Activated CD4-positive, alpha-beta T cell treated with anti-CD3 and anti-CD28 coated beads, Interleukin-2, amount 10 ng/mL, durations not matched to agents 7 days and 5 days (primary cell): ENCODE results near the gene IFITM1. TPM values are rescaled to one million over a fixed set of nuclear protein-coding genes. Genes with fewer than 3 reads are reported as not detected.
A peak's percentile ranks its signal among the peaks of the same experiment; 100 is the strongest.

Experiments used
- CTCF ChIA-PET: fragments of 350-600 bp; sonication (Branson Sonifier 250); formaldehyde crosslinking; loops from one replicate; lab custom pipeline; 2021; ENCODE audit warnings: antibody characterized with exemption; lab: Charles Lee
- POLR2A ChIA-PET: fragments of 350-600 bp; sonication (Branson Sonifier 250); formaldehyde crosslinking; loops from one replicate; lab custom pipeline; 2021; ENCODE audit warnings: antibody characterized with exemption; lab: Charles Lee
- DNase-seq: peaks from one replicate; pipeline ENCODE4 v3.0.0-alpha.2; 2020
- H3K27ac Mint-ChIP-seq: one replicate; pipeline ENCODE4 v1.8.0; 2021; ENCODE audit warnings: mild to moderate bottlenecking, moderate library complexity, mixed read lengths
- H3K27me3 Mint-ChIP-seq: one replicate; pipeline ENCODE4 v1.8.0; 2021; ENCODE audit warnings: mixed read lengths
- H3K36me3 Mint-ChIP-seq: one replicate; pipeline ENCODE4 v1.8.0; 2021; ENCODE audit warnings: low read depth, mixed read lengths
- H3K4me1 Mint-ChIP-seq: one replicate; pipeline ENCODE4 v1.8.0; 2021; ENCODE audit warnings: mixed read lengths
- H3K4me3 Mint-ChIP-seq: one replicate; pipeline ENCODE4 v1.8.0; 2021; ENCODE audit warnings: mild to moderate bottlenecking, moderate library complexity, mixed read lengths
- H3K9me3 Mint-ChIP-seq: one replicate; pipeline ENCODE4 v1.8.0; 2021; ENCODE audit warnings: mixed read lengths
- total RNA-seq, 2 experiments: library from RNA; stranded (reverse); gene quantifications; one replicate each; pipeline ENCODE4 v1.2.3, GENCODE V29; 2021

IFITM1 gene
- total RNA-seq, 2 experiments from 2014 or later: 1,306 to 1,465 TPM

DNA sequence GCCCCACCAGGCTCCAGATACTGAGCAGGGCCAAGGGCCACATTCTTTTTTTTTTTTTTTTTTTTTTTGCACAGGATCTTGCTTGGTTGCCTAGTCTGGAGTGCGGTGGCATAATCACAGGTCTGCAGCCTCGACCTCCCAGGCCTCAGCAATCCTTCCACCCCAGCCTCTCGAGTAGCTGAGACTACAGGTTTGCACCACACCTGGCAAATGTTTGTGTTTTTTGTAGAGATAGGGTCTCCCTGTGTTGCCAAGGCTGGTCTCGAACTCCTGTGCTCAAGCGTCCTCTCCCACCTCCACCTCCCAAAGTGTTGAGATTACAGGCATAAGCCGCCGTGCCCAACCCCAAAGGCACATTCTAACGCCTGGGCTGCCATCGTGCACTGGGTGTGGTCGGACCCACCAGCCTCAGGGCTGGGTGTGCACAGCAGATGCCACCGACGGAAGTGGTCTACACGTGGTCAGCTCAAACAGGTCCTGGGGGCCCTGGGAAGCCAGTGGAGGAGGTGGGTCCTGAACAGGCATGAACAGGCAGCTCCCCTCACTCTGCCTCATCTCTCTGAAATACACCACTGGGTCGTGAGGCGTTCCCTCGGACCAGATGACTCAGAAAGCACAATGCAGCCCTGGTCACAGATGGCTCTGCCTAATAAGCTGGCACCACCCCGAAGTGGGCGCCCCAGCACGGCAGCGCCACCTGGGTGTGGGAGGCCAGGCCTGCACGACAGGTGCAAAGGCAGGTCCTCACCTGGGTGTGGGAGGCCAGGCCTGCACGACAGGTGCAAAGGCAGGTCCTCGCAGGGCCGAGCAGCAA, 50.3 kb downstream of the IFITM1 start:
- H3K4me1 Mint-ChIP-seq: peaks cover 11% of the 10 kb centered on the region
- peak; percentile 64 for DNase-seq
- ChIA-PET POLR2A (interaction anchor here (0.6 kb wide), 1 partner anchor 48 kb away, joined by 3 read pairs; no protein-coding TSS in a partner anchor), CTCF (interaction anchor here (0.7 to 2.6 kb wide), 6 partner anchors 49 to 164 kb away, joined by 3 to 12 read pairs (median 3); partner anchors contain the start of gene RIC8A)
- no peaks in the 10 kb centered on the region for H3K36me3 Mint-ChIP-seq
- peaks cover 5% of the 10 kb centered on the region for H3K9me3 Mint-ChIP-seq
- H3K4me3 Mint-ChIP-seq: no peak overlapping the region
- H3K27me3 Mint-ChIP-seq: peaks cover 31% of the 10 kb centered on the region
- peak overlapping the region; percentile 60 for H3K27ac Mint-ChIP-seq

Other genes starting within 250 kb of the IFITM1 start
- not detected for gene SCGB1C1, start 121.0 kb upstream of the IFITM1 start, total RNA-seq
- gene BET1L, start 106.6 kb upstream of the IFITM1 start, total RNA-seq: 10 to 100 TPM; 29.7 to 33.2 TPM
- gene RIC8A, start 106.3 kb upstream of the IFITM1 start, total RNA-seq: 100 to 1,000 TPM; 111 to 124 TPM
- gene SIRT3, start 77.7 kb upstream of the IFITM1 start, total RNA-seq: 10 to 100 TPM; 11.3 to 12.7 TPM
- gene PSMD13, start 77.1 kb upstream of the IFITM1 start, total RNA-seq: 100 to 1,000 TPM; 125 to 153 TPM
- gene NLRP6, start 35.6 kb upstream of the IFITM1 start, total RNA-seq: 1 to 10 TPM; 5.5 to 6.5 TPM
- gene PGGHG, start 24.9 kb upstream of the IFITM1 start, total RNA-seq: 100 to 1,000 TPM; 325 to 377 TPM
- gene IFITM5, start 14.5 kb upstream of the IFITM1 start, total RNA-seq: not detected
- gene IFITM2, start 6.2 kb upstream of the IFITM1 start, total RNA-seq: 1,000 to 10,000 TPM; 1,561 to 1,733 TPM
- 100 to 1,000 TPM; 213 to 271 TPM for gene IFITM3, start 6.8 kb downstream of the IFITM1 start, total RNA-seq
- 1 to 10 TPM; 1.5 to 1.6 TPM for gene B4GALNT4, start 55.5 kb downstream of the IFITM1 start, total RNA-seq
- gene PKP3, start 80.2 kb downstream of the IFITM1 start, total RNA-seq: not detected
- 100 to 1,000 TPM; 226 to 255 TPM for gene SIGIRR, start 101.0 kb downstream of the IFITM1 start, total RNA-seq
- gene ANO9, start 128.0 kb downstream of the IFITM1 start, total RNA-seq: 10 to 100 TPM; 88.2 to 94.2 TPM
- gene PTDSS2, start 136.2 kb downstream of the IFITM1 start, total RNA-seq: 10 to 100 TPM; 22.7 to 25.2 TPM
- 10 to 100 TPM; 90.6 to 99.5 TPM for gene RNH1, start 193.2 kb downstream of the IFITM1 start, total RNA-seq
- gene HRAS, start 221.5 kb downstream of the IFITM1 start, total RNA-seq: 10 to 100 TPM; 51.7 to 63.5 TPM
- 1 to 10 TPM; 2.0 to 2.1 TPM for gene LRRC56, start 223.5 kb downstream of the IFITM1 start, total RNA-seq
- gene LMNTD2, start 246.7 kb downstream of the IFITM1 start, total RNA-seq: 1 to 10 TPM; 3.4 to 4.8 TPM
- gene RASSF7, start 246.9 kb downstream of the IFITM1 start, total RNA-seq: 10 to 100 TPM; 30.7 to 38.1 TPM